ENCODE data around the gene TSPAN3. TPM values are rescaled to one million over a fixed set of nuclear protein-coding genes. Genes with fewer than 3 reads are reported as not detected.

TSPAN3 gene
- total RNA-seq, 2 experiments from 2014 or later: 35.2 to 47.2 TPM

DNA sequence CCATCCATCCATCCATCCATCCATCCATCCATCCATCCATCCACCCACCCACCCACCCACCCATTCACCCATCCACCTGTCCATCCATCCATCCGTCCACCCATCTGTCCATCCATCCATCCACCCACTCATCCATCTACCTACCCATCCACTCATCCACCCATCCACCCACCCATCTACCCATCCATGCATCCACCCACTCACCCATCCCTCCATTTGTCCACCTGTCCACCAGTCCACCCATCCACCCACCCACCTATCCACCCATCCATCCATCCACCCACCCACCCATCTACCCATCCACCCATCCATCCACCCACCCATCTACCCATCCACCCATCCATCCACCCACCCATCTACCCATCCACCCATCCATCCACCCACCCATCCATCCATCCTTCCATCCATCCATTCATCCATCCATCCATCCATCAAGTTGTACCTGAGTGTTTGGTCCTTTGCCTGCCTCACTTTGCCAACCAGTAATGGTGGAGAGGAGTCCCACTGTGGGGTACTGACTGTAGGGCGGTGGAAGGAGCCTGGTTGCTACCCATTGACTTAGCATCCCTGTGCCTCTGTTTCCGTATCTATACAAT is 58.7 kb downstream of the TSPAN3 start:
- no peaks in the 10 kb centered on the region for H3K79me2 ChIP-seq (ENCODE audit: insufficient read depth, low read depth, low read length)
- ChIA-PET CTCF (ENCODE audit: unreplicated experiment) (no interaction called here), POLR2A (no interaction called here)
- H3K4me3 ChIP-seq (ENCODE audit: low read depth, low read length, poor library complexity, severe bottlenecking): no peak overlapping the region
- no TSS peak for BruUV-seq (replicated peaks)
- no peaks in the 10 kb centered on the region for H3K9me3 ChIP-seq (ENCODE audit: low read length)
- no peak overlapping the region for H3K27ac ChIP-seq (ENCODE audit: low read depth, low read length, poor library complexity, severe bottlenecking)
- H2AFZ ChIP-seq (ENCODE audit: low read length): no peak overlapping the region
- no peak for DNase-seq (ENCODE audit: low spot score)
- no peaks in the 10 kb centered on the region for H4K20me1 ChIP-seq (ENCODE audit: insufficient read depth, low read length)
- H3K4me2 ChIP-seq (ENCODE audit: low read length): no peak overlapping the region
- intact Hi-C loops (cut with micrococcal nuclease; ENCODE audit: unreplicated experiment): no loop called here
- TF ChIP-seq, protein P1, sequence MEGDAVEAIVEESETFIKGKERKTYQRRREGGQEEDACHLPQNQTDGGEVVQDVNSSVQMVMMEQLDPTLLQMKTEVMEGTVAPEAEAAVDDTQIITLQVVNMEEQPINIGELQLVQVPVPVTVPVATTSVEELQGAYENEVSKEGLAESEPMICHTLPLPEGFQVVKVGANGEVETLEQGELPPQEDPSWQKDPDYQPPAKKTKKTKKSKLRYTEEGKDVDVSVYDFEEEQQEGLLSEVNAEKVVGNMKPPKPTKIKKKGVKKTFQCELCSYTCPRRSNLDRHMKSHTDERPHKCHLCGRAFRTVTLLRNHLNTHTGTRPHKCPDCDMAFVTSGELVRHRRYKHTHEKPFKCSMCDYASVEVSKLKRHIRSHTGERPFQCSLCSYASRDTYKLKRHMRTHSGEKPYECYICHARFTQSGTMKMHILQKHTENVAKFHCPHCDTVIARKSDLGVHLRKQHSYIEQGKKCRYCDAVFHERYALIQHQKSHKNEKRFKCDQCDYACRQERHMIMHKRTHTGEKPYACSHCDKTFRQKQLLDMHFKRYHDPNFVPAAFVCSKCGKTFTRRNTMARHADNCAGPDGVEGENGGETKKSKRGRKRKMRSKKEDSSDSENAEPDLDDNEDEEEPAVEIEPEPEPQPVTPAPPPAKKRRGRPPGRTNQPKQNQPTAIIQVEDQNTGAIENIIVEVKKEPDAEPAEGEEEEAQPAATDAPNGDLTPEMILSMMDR (conservative IDR thresholded peaks at IDR 0.05; ENCODE audit: low read length): no peak
- no peak for TF ChIP-seq EZH2phosphoT487 (IDR thresholded peaks at IDR 0.05; ENCODE audit: borderline replicate concordance, low read depth, low read length)
- H3K36me3 ChIP-seq (ENCODE audit: insufficient read depth, low read length): no peaks in the 10 kb centered on the region
- no peaks in the 10 kb centered on the region for H3K4me1 ChIP-seq (ENCODE audit: insufficient read depth, low read length, poor library complexity, severe bottlenecking)
- H3K9me2 ChIP-seq (ENCODE audit: insufficient read depth, low read length): no peaks in the 10 kb centered on the region

DNA sequence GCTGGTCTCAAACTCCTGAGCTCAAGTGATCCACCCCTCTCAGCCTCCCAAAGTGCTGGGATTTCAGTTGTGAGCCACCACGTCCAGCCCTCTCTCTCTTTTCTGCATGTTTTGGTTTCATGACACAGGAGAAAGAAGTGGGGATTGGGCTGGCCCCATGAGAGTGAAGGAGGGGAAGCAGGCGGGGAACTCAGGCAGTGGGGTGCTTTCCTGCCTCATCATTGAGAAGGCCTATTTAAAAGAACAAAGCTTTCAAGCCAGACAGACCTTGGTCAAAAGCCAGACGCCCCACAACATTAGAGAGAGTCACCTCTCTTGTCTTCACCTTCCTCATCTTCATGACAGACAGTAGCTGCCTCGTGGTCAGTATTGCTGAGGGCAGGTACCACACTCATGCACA is 60.1 kb downstream of the TSPAN3 start:
- H3K4me2 ChIP-seq (ENCODE audit: low read length): no peak overlapping the region
- no peaks in the 10 kb centered on the region for H3K9me3 ChIP-seq (ENCODE audit: low read length)
- no peak overlapping the region for H3K27ac ChIP-seq (ENCODE audit: low read depth, low read length, poor library complexity, severe bottlenecking)
- TF ChIP-seq EZH2phosphoT487 (IDR thresholded peaks at IDR 0.05; ENCODE audit: borderline replicate concordance, low read depth, low read length): no peak
- TF ChIP-seq, protein P1 (conservative IDR thresholded peaks at IDR 0.05; ENCODE audit: low read length): no peak
- H3K79me2 ChIP-seq (ENCODE audit: insufficient read depth, low read depth, low read length): no peaks in the 10 kb centered on the region
- ChIA-PET CTCF (ENCODE audit: unreplicated experiment) (no interaction called here), POLR2A (no interaction called here)
- no peaks in the 10 kb centered on the region for H3K36me3 ChIP-seq (ENCODE audit: insufficient read depth, low read length)
- no peak overlapping the region for H3K4me3 ChIP-seq (ENCODE audit: low read depth, low read length, poor library complexity, severe bottlenecking)
- no peaks in the 10 kb centered on the region for H3K4me1 ChIP-seq (ENCODE audit: insufficient read depth, low read length, poor library complexity, severe bottlenecking)
- intact Hi-C loops (cut with micrococcal nuclease; ENCODE audit: unreplicated experiment): no loop called here
- no peaks in the 10 kb centered on the region for H4K20me1 ChIP-seq (ENCODE audit: insufficient read depth, low read length)
- H2AFZ ChIP-seq (ENCODE audit: low read length): no peak overlapping the region
- no peak for DNase-seq (ENCODE audit: low spot score)
- BruUV-seq (replicated peaks): no TSS peak
- H3K9me2 ChIP-seq (ENCODE audit: insufficient read depth, low read length): no peaks in the 10 kb centered on the region

DNA sequence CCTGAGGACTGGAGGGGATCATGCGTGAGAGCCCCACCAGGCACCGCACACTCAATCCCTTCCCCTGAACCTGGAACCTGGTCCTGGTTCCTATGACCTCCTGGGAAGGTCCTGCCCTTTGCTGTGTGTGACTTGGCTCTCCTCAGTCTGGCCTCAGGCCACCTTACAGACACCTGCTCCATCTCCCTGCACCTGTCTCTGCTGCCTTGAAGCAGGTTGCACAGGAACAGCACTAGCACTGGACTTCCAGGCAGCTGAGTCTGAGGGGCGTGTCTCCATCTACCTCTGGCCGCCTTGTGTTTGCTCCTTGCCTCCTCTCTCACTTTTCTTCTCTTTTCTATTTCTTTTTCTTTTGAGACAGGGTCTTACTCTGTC is 60.6 kb downstream of the TSPAN3 start:
- DNase-seq (ENCODE audit: low spot score): no peak
- H3K4me1 ChIP-seq (ENCODE audit: insufficient read depth, low read length, poor library complexity, severe bottlenecking): no peaks in the 10 kb centered on the region
- CTCF ChIA-PET (ENCODE audit: unreplicated experiment): no interaction called here
- no peaks in the 10 kb centered on the region for H4K20me1 ChIP-seq (ENCODE audit: insufficient read depth, low read length)
- no peak overlapping the region for H3K4me3 ChIP-seq (ENCODE audit: low read depth, low read length, poor library complexity, severe bottlenecking)
- H3K79me2 ChIP-seq (ENCODE audit: insufficient read depth, low read depth, low read length): no peaks in the 10 kb centered on the region
- H2AFZ ChIP-seq (ENCODE audit: low read length): no peak overlapping the region
- no peaks in the 10 kb centered on the region for H3K9me3 ChIP-seq (ENCODE audit: low read length)
- no peaks in the 10 kb centered on the region for H3K9me2 ChIP-seq (ENCODE audit: insufficient read depth, low read length)
- intact Hi-C loops (cut with micrococcal nuclease; ENCODE audit: unreplicated experiment): no loop called here
- POLR2A ChIA-PET: no interaction called here
- H3K4me2 ChIP-seq (ENCODE audit: low read length): no peak overlapping the region
- no peaks in the 10 kb centered on the region for H3K36me3 ChIP-seq (ENCODE audit: insufficient read depth, low read length)
- TF ChIP-seq, protein P1 (conservative IDR thresholded peaks at IDR 0.05; ENCODE audit: low read length): no peak
- no peak for TF ChIP-seq EZH2phosphoT487 (IDR thresholded peaks at IDR 0.05; ENCODE audit: borderline replicate concordance, low read depth, low read length)
- H3K27ac ChIP-seq (ENCODE audit: low read depth, low read length, poor library complexity, severe bottlenecking): no peak overlapping the region
- BruUV-seq (replicated peaks): no TSS peak

Measured in OCI-LY7 (cell line).